SK-N-SH (cell line): ENCODE measurements around the gene PGF. TPM values are rescaled to one million over a fixed set of nuclear protein-coding genes. Genes with fewer than 3 reads are reported as not detected.

Source experiments
- CTCF ChIA-PET: fragments of 300-600, 350-600 bp; formaldehyde crosslinking; extraction: SDS; loops from one replicate; lab custom pipeline; 2021; lab: Yijun Ruan, JAX
- POLR2A ChIA-PET: fragments of 350-600 bp; sonication (Branson Sonifier 250); formaldehyde crosslinking; extraction: SDS; loops from one replicate; lab custom pipeline; 2020; ENCODE audit warnings: antibody characterized with exemption, inconsistent platforms; lab: Yijun Ruan, JAX
- DNase-seq: peaks from one replicate; pipeline ENCODE4 v3.0.0; 2012
- H2AFZ ChIP-seq: fragments of 200-600 bp; sonication (generic); 2 replicates; pipeline ENCODE4 v1.8.1; 2016; ENCODE audit warnings: antibody characterized with exemption, mild to moderate bottlenecking, low read depth
- H3F3A ChIP-seq: fragments of 200-600 bp; sonication (generic); replicated peaks from 2 replicates; pipeline ENCODE3; 2016; ENCODE audit warnings: antibody characterized with exemption, mild to moderate bottlenecking; ENCODE audit not compliant: insufficient read depth
- H3K27ac ChIP-seq, 2 experiments: fragments of 200-500 bp in 1 of 2; fragments of 200-600 bp in 1 of 2; sonication (Bioruptor generic) in 1 of 2; sonication (generic), shearing (Covaris generic) in 1 of 2; 2 replicates each; pipeline versions ENCODE4 v1.5.1 to v1.6.1; 2014 to 2016; ENCODE audit warnings: low read depth in 2 of 2, inconsistent platforms in 1 of 2, low read length in 1 of 2, mild to moderate bottlenecking in 1 of 2, mixed read lengths in 1 of 2
- H3K27me3 ChIP-seq: fragments of 200-600 bp; sonication (generic), shearing (Covaris generic); 2 replicates; pipeline ENCODE4 v1.6.1; 2016; ENCODE audit warnings: mixed run types; ENCODE audit not compliant: insufficient read depth
- H3K36me3 ChIP-seq, 2 experiments: fragments of 200-500 bp in 1 of 2; fragments of 200-600 bp in 1 of 2; sonication (Bioruptor generic) in 1 of 2; sonication (generic) in 1 of 2; replicated peaks in 1 of 2; 2 replicates each; pipeline versions ENCODE3 to v1.5.1; 2014 to 2016; ENCODE audit warnings: low read length in 1 of 2, mild to moderate bottlenecking in 1 of 2; ENCODE audit not compliant: insufficient read depth in 2 of 2, control insufficient read depth in 1 of 2
- H3K4me1 ChIP-seq, 2 experiments: fragments of 200-500 bp in 1 of 2; fragments of 200-600 bp in 1 of 2; sonication (Bioruptor generic) in 1 of 2; sonication (generic), shearing (Covaris generic) in 1 of 2; 2 replicates each; pipeline versions ENCODE4 v1.5.1 to v1.6.1; 2014 to 2016; ENCODE audit warnings: low read depth in 1 of 2, low read length in 1 of 2, mixed run types in 1 of 2; ENCODE audit not compliant: insufficient read depth in 2 of 2, control insufficient read depth in 1 of 2
- H3K4me2 ChIP-seq: fragments of 200-600 bp; sonication (generic), shearing (Covaris generic); 2 replicates; pipeline ENCODE4 v1.6.1; 2017; ENCODE audit warnings: mixed run types
- H3K4me3 ChIP-seq, 2 experiments: fragments of 200-500 bp in 1 of 2; fragments of 200-600 bp in 1 of 2; sonication (Bioruptor generic) in 1 of 2; sonication (generic), shearing (Covaris generic) in 1 of 2; 2 replicates each; pipeline versions ENCODE4 v1.5.1 to v1.8.1; 2014 to 2016; ENCODE audit warnings: low read depth in 2 of 2, inconsistent platforms in 1 of 2, low read length in 1 of 2, mild to moderate bottlenecking in 1 of 2, mixed read lengths in 1 of 2, moderate library complexity in 1 of 2
- H3K79me2 ChIP-seq: fragments of 200-600 bp; sonication (generic); 2 replicates; pipeline ENCODE4 v1.8.1; 2017; ENCODE audit warnings: mild to moderate bottlenecking; ENCODE audit not compliant: insufficient read depth
- H3K9ac ChIP-seq: fragments of 200-600 bp; sonication (generic); 2 replicates; pipeline ENCODE4 v1.6.1; 2017; ENCODE audit warnings: mixed run types
- H3K9me2 ChIP-seq: fragments of 200-600 bp; sonication (generic); 2 replicates; pipeline ENCODE4 v1.6.1; 2017; ENCODE audit warnings: mixed run types
- H3K9me3 ChIP-seq: fragments of 200-600 bp; sonication (generic); 2 replicates; pipeline ENCODE4 v1.6.1; 2017; ENCODE audit warnings: mixed run types, mild to moderate bottlenecking, moderate library complexity
- H4K20me1 ChIP-seq: fragments of 200-600 bp; sonication (generic); 2 replicates; pipeline ENCODE4 v1.6.1; 2017; ENCODE audit warnings: mild to moderate bottlenecking, mixed run types; ENCODE audit not compliant: insufficient read depth
- ELF1 ChIP-seq: IDR thresholded peaks from 2 replicates; pipeline ENCODE4 v1.4.0; 2012
- FOSL2 ChIP-seq: IDR thresholded peaks from 2 replicates; pipeline ENCODE4 v1.4.0; 2012; ENCODE audit warnings: low read depth, mild to moderate bottlenecking, moderate library complexity, borderline replicate concordance
- MAX ChIP-seq: IDR thresholded peaks from 2 replicates; pipeline ENCODE4 v1.4.0; 2012; ENCODE audit warnings: low read depth
- MEF2A ChIP-seq: IDR thresholded peaks from 2 replicates; pipeline ENCODE4 v1.4.0; 2012; ENCODE audit warnings: low read depth, borderline replicate concordance
- MXI1 ChIP-seq: IDR thresholded peaks from 2 replicates; pipeline ENCODE4 v1.6.1; 2012; ENCODE audit warnings: mild to moderate bottlenecking, low read depth, low read length, improper control_type of control experiment
- PBX3 ChIP-seq: IDR thresholded peaks from 2 replicates; pipeline ENCODE4; 2012
- POLR2AphosphoS5 ChIP-seq: IDR thresholded peaks from 2 replicates; pipeline ENCODE4 v1.6.1; 2012; ENCODE audit warnings: low read depth, low read length
- RCOR1 ChIP-seq: fragments of 150-350 bp; IDR thresholded peaks from 2 replicates; pipeline ENCODE4 v1.6.1; 2017; ENCODE audit warnings: antibody characterized with exemption, low read length
- REST ChIP-seq: IDR thresholded peaks from 2 replicates; pipeline ENCODE4 v1.6.1; 2012; ENCODE audit warnings: mild to moderate bottlenecking, low read depth, low read length, moderate library complexity
- RFX5 ChIP-seq: IDR thresholded peaks from 2 replicates; pipeline ENCODE4 v1.6.1; 2012; ENCODE audit warnings: mild to moderate bottlenecking, improper control_type of control experiment, low read length
- SMC3 ChIP-seq: IDR thresholded peaks from 2 replicates; pipeline ENCODE4 v1.6.1; 2012; ENCODE audit warnings: low read depth, low read length, improper control_type of control experiment
- TAF1 ChIP-seq: IDR thresholded peaks from 2 replicates; pipeline ENCODE4 v1.6.1; 2012; ENCODE audit warnings: low read depth, mild to moderate bottlenecking, low read length, moderate library complexity, borderline replicate concordance
- TCF12 ChIP-seq: IDR thresholded peaks from 2 replicates; pipeline ENCODE4 v1.4.0; 2012
- TEAD4 ChIP-seq: IDR thresholded peaks from 2 replicates; pipeline ENCODE4 v1.4.0; 2012; ENCODE audit warnings: mild to moderate bottlenecking, borderline replicate concordance; ENCODE audit not compliant: insufficient read depth
- WGBS: methylation state at CpG from one replicate; pipeline ENCODE4 v1.1.6; 2017; ENCODE audit warnings: low lambda C conversion rate; 5-methylcytosine and 5-hydroxymethylcytosine counted together
- polyA plus RNA-seq, 3 experiments: library from polyadenylated mRNA; depleted of rRNA; stranded (reverse); fragments of >200 nt; gene quantifications; 2 replicates each; pipeline ENCODE4 v1.2.3, GENCODE V29; 2012
- TF ChIP-seq, protein P1 (sequence below): fragments of 150-350 bp; IDR thresholded peaks from 2 replicates; pipeline ENCODE4 v1.6.1; 2017; ENCODE audit warnings: antibody characterized with exemption, low read length, low read depth, borderline replicate concordance

The PGF gene
- polyA plus RNA-seq, 1 of the 3 experiments (the other 2 are of a cell fraction): 4.4 TPM

DNA sequence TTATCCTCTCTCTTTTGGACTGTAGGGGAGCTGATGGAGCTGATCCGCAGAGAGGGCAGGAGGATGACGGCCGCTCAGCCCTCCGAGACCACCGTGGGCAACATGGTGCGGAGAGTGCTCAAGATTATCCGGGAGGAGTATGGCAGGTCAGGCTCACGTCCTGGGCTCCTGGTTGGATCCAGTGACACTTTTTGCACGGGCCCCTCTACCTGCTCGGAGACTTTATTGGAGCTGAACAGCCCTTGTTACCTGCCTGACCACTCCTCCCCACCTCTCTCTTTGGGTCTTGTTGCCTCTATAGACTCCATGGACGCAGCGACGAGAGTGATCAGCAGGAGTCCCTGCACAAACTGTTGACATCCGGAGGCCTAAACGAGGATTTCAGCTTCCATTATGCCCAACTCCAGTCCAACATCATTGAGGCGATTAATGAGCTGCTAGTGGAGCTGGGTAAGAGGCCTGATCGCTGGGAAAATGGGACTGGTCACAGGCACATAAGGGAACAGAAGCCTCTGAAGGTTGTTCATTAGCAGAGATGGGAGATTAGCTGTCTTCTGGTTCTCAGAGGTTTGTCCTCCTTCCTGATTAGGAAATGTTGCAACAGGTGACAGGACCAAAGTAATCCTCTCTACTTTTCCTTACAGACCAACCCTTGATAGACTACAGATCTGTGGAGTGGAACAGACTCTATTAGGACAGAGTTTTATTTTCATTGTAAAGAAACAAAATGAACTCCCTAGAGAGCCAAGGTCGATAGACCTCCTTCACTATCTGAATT is 48.0 kb upstream of the PGF start:
- Histone ChIP-seq H3K4me2 (peak overlapping the region; percentile 93), H3F3A (peaks cover 11% of the 10 kb centered on the region), H4K20me1 (no peaks in the 10 kb centered on the region), H3K9me3 (no peaks in the 10 kb centered on the region), H3K27me3 (no peaks in the 10 kb centered on the region), H3K4me1 (peaks cover 7 to 18% of the 10 kb centered on the region in 2 experiments; a peak in 3 of 4 replicates), H2AFZ (peak overlapping the region; percentile 70; the same call in 1 of the 2 replicates), H3K79me2 (peaks cover 34% of the 10 kb centered on the region), H3K36me3 (peaks cover 36 to 38% of the 10 kb centered on the region in 2 experiments), H3K9me2 (no peaks in the 10 kb centered on the region), H3K27ac (peak overlapping the region; percentile 59 to 87; a peak in 3 of 4 replicates), H3K4me3 (peak overlapping the region; percentile 86 to 96), H3K9ac (peak overlapping the region; percentile 77)
- 2% methylated on average over 15 of the region's 18 CpGs for WGBS
- POLR2A ChIA-PET: interaction anchor here (0.6 to 1.2 kb wide), 4 partner anchors 11 to 68 kb away, joined by 3 to 5 read pairs (median 4); partner anchors contain the start of gene PGF
- DNase-seq: no peak
- TF ChIP-seq MXI1 (no peak), TCF12 (no peak), RFX5 (no peak), MAX (no peak), ELF1 (no peak)
- CTCF ChIA-PET: interaction anchor here (0.6 to 5.6 kb wide), 13 partner anchors 10 to 501 kb away, joined by 3 to 44 read pairs (median 5); no protein-coding TSS in a partner anchor

DNA sequence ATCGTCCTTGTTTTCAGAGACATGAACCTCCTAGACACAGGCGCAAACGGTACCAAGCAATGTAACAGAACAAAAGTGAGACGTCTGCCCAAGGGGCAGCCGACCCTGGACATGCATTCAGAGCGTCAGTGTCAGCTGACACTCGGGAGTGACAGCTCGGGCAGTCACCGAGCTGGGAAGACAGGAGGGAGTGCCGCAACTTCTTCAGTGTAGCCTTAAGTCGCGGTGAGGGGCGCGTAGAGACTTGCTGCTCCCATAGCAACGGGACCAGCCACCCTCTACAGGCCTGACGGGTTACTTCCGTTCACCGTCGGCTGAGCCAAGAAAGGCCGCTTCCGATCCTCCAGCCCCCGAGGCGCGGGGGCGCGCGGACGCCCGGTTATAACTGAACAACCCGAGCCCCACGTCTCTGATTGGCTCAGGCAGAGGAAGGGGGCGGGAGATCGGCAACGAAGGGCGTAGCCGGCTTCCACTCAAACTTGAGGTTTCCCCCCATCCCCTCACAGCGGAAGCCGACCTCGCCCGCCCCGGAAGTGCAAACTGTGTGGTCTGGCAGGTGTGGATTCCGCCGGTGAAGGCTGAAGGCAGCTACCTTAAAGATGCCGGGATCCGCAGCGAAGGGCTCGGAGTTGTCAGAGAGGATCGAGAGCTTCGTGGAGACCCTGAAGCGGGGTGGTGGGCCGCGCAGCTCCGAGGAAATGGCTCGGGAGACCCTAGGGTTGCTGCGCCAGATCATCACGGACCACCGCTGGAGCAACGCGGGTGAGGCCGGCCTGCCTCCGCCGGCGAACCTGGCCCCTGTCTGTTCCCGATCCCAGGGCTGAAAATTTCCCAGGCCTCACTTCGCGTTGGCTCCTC is 47.2 kb upstream of the PGF start, which contains the start of gene EIF2B2:
Gene EIF2B2 (plus strand): TSS at position 530 of the 858 bp plus-strand sequence. CDS start 70 bp downstream, at position 600.
- POLR2A ChIA-PET: interaction anchor here (0.6 to 1.0 kb wide), 2 partner anchors 31 to 68 kb away, joined by 3 read pairs; no protein-coding TSS in a partner anchor
- H3F3A ChIP-seq: peaks cover 11% of the 10 kb centered on the region
- peak within 1 kb of the TSS; percentile 70 to 91 for H3K27ac ChIP-seq
- H4K20me1 ChIP-seq: no peaks in the 10 kb centered on the region
- H3K27me3 ChIP-seq: no peaks in the 10 kb centered on the region
- H3K9me3 ChIP-seq: no peaks in the 10 kb centered on the region
- H3K4me1 ChIP-seq: peaks cover 7 to 18% of the 10 kb centered on the region in 2 experiments; a peak in 3 of 4 replicates
- peaks cover 32% of the 10 kb centered on the region for H3K79me2 ChIP-seq
- 5% methylated on average over 30 of the region's 66 CpGs for WGBS
- H3K4me2 ChIP-seq: peak within 1 kb of the TSS; percentile 93
- H3K4me3 ChIP-seq: peak within 1 kb of the TSS; percentile 86 to 96
- peak; percentile 97 for DNase-seq
- peak within 1 kb of the TSS; percentile 77 for H3K9ac ChIP-seq
- H3K36me3 ChIP-seq: peaks cover 28 to 30% of the 10 kb centered on the region in 2 experiments
- CTCF ChIA-PET: interaction anchor here (0.9 to 5.6 kb wide), 11 partner anchors 10 to 500 kb away, joined by 3 to 44 read pairs (median 5); partner anchors contain the start of gene PGF
- peak within 1 kb of the TSS; percentile 88 for H2AFZ ChIP-seq
- H3K9me2 ChIP-seq: no peaks in the 10 kb centered on the region
- TF ChIP-seq TEAD4 (no peak), SMC3 (peak; percentile 23; the same call in 1 of the 2 replicates), FOSL2 (no peak), TAF1 (peak; percentile 63; the same call in 1 of the 2 replicates), TCF12 (no peak), MAX (peak; percentile 73; the same call in 1 of the 2 replicates), ELF1 (peak; percentile 46; the same call in 1 of the 2 replicates), PBX3 (peak; percentile 89), MEF2A (no peak), RCOR1 (no peak), POLR2AphosphoS5 (peak; percentile 82), REST (no peak)
- TF ChIP-seq, protein P1, sequence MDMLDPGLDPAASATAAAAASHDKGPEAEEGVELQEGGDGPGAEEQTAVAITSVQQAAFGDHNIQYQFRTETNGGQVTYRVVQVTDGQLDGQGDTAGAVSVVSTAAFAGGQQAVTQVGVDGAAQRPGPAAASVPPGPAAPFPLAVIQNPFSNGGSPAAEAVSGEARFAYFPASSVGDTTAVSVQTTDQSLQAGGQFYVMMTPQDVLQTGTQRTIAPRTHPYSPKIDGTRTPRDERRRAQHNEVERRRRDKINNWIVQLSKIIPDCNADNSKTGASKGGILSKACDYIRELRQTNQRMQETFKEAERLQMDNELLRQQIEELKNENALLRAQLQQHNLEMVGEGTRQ: no peak
